HUES6 (cell line): ENCODE results near the gene RP2.

Source experiments
- H3K27ac ChIP-seq: 2 replicates; pipeline ENCODE4 v1.7.0; 2013; ENCODE audit warnings: low read depth, mild to moderate bottlenecking, low read length, inconsistent platforms
- H3K27me3 ChIP-seq: 2 replicates; pipeline ENCODE4 v1.6.1; 2013; ENCODE audit warnings: low read length; ENCODE audit not compliant: control insufficient read depth, insufficient read depth
- H3K36me3 ChIP-seq: 2 replicates; pipeline ENCODE4 v1.6.1; 2013; ENCODE audit warnings: low read length; ENCODE audit not compliant: control insufficient read depth, insufficient read depth
- H3K4me1 ChIP-seq: 2 replicates; pipeline ENCODE4 v1.6.1; 2013; ENCODE audit warnings: low read length; ENCODE audit not compliant: control insufficient read depth, insufficient read depth
- H3K4me3 ChIP-seq: 2 replicates; pipeline ENCODE4 v1.5.1; 2013; ENCODE audit warnings: low read depth, low read length
- H3K9ac ChIP-seq: one replicate; pipeline ENCODE4 v1.6.1; 2013; ENCODE audit warnings: mild to moderate bottlenecking, low read length
- H3K9me3 ChIP-seq: 2 replicates; pipeline ENCODE4 v1.6.1; 2013; ENCODE audit warnings: low read depth, low read length; ENCODE audit not compliant: control insufficient read depth, insufficient read depth

Gene RP2

GRCh38 chrX:46884799-46885198, 48.0 kb downstream of the RP2 start:
- Histone ChIP-seq H3K9me3 (no peaks in the 10 kb centered on the region), H3K4me1 (0 out of 2 replicates have a peak, but pooled peaks cover 2% of the 10 kb centered on the region), H3K4me3 (no peak overlapping the region), H3K9ac (no peak overlapping the region), H3K36me3 (0 out of 2 replicates have a peak, but pooled peaks cover 2% of the 10 kb centered on the region), H3K27me3 (no peaks in the 10 kb centered on the region), H3K27ac (no peak overlapping the region)

- Histone ChIP-seq H3K9me3 (no peaks in the 10 kb centered on the region), H3K27me3 (no peaks in the 10 kb centered on the region), H3K27ac (no peak overlapping the region), H3K4me3 (no peak overlapping the region), H3K9ac (no peak overlapping the region), H3K36me3 (no peaks in the 10 kb centered on the region), H3K4me1 (no peaks in the 10 kb centered on the region)
These were observed 61.4 kb downstream of the RP2 start for GRCh38 chrX:46898207-46898606.

GRCh38 chrX:46903458-46904242, 66.8 kb downstream of the RP2 start:
- Histone ChIP-seq H3K36me3 (no peaks in the 10 kb centered on the region), H3K4me1 (no peaks in the 10 kb centered on the region), H3K9ac (no peak overlapping the region), H3K4me3 (peak overlapping the region; percentile 66), H3K27ac (no peak overlapping the region), H3K9me3 (no peaks in the 10 kb centered on the region), H3K27me3 (no peaks in the 10 kb centered on the region)

GRCh38 chrX:46904626-46905025, 67.8 kb downstream of the RP2 start:
- Histone ChIP-seq H3K4me1 (no peaks in the 10 kb centered on the region), H3K9me3 (no peaks in the 10 kb centered on the region), H3K4me3 (no peak overlapping the region), H3K36me3 (no peaks in the 10 kb centered on the region), H3K27ac (no peak overlapping the region), H3K9ac (no peak overlapping the region), H3K27me3 (no peaks in the 10 kb centered on the region)

GRCh38 chrX:46910415-46910814, 73.6 kb downstream of the RP2 start:
- Histone ChIP-seq H3K27ac (no peak overlapping the region), H3K9ac (no peak overlapping the region), H3K4me3 (no peak overlapping the region), H3K9me3 (no peaks in the 10 kb centered on the region), H3K27me3 (no peaks in the 10 kb centered on the region), H3K36me3 (no peaks in the 10 kb centered on the region), H3K4me1 (peaks cover 9% of the 10 kb centered on the region; the same call in 1 of the 2 replicates)

GRCh38 chrX:46912098-46912602, 75.3 kb downstream of the RP2 start, which contains the start of gene JADE3:
TSS of gene JADE3 (plus strand) at chrX:46912421. CDS start at chrX:46984895, 72,474 bp downstream.
- Histone ChIP-seq H3K4me3 (peak within 1 kb of the TSS; percentile 63), H3K27ac (peak within 1 kb of the TSS; percentile 39; the same call in 1 of the 2 replicates), H3K27me3 (no peaks in the 10 kb centered on the region)

GRCh38 chrX:46912603-46913491, 76.0 kb downstream of the RP2 start:
- H3K36me3 ChIP-seq: no peaks in the 10 kb centered on the region
- H3K27ac ChIP-seq: peak overlapping the region; percentile 39; the same call in 1 of the 2 replicates
- no peaks in the 10 kb centered on the region for H3K27me3 ChIP-seq
- peak overlapping the region; percentile 63 for H3K4me3 ChIP-seq
- no peaks in the 10 kb centered on the region for H3K9me3 ChIP-seq
- peak overlapping the region; percentile 73 for H3K9ac ChIP-seq
- peaks cover 12% of the 10 kb centered on the region for H3K4me1 ChIP-seq

More at GRCh38 chrX:46912098-46912602, 75.3 kb downstream of the RP2 start, which contains the start of gene JADE3:
- Histone ChIP-seq H3K9ac (peak within 1 kb of the TSS; percentile 73), H3K36me3 (no peaks in the 10 kb centered on the region), H3K9me3 (no peaks in the 10 kb centered on the region), H3K4me1 (peaks cover 9% of the 10 kb centered on the region; the same call in 1 of the 2 replicates)

GRCh38 chrX:46913667-46914066, 76.8 kb downstream of the RP2 start:
- Histone ChIP-seq H3K27ac (no peak overlapping the region), H3K4me1 (peaks cover 12% of the 10 kb centered on the region), H3K36me3 (no peaks in the 10 kb centered on the region), H3K27me3 (no peaks in the 10 kb centered on the region), H3K9me3 (no peaks in the 10 kb centered on the region), H3K4me3 (peak overlapping the region; percentile 63), H3K9ac (peak overlapping the region; percentile 73)

GRCh38 chrX:46916273-46916672, 79.4 kb downstream of the RP2 start:
- Histone ChIP-seq H3K4me1 (peaks cover 12% of the 10 kb centered on the region), H3K36me3 (0 out of 2 replicates have a peak, but pooled peaks cover 3% of the 10 kb centered on the region), H3K9me3 (peaks cover 9% of the 10 kb centered on the region)

GRCh38 chrX:46917622-46918021, 80.8 kb downstream of the RP2 start:
- 0 out of 2 replicates have a peak, but pooled peaks cover 3% of the 10 kb centered on the region for H3K36me3 ChIP-seq
- H3K9me3 ChIP-seq: peaks cover 9% of the 10 kb centered on the region
- no peak overlapping the region for H3K27ac ChIP-seq
- peaks cover 8% of the 10 kb centered on the region for H3K4me1 ChIP-seq
- H3K27me3 ChIP-seq: no peaks in the 10 kb centered on the region
- no peak overlapping the region for H3K4me3 ChIP-seq
- H3K9ac ChIP-seq: no peak overlapping the region

More at GRCh38 chrX:46916273-46916672, 79.4 kb downstream of the RP2 start:
- H3K4me3 ChIP-seq: no peak overlapping the region
- H3K27ac ChIP-seq: no peak overlapping the region
- H3K27me3 ChIP-seq: no peaks in the 10 kb centered on the region
- no peak overlapping the region for H3K9ac ChIP-seq
